ENCODE data around the gene WNT5A.

- TF ChIP-seq CTCF (IDR thresholded peaks at IDR 0.05 in 2 of 3, conservative IDR thresholded peaks at IDR 0.05 in 1 of 3; ENCODE audit: borderline replicate concordance in 1 of 3, insufficient read depth in 1 of 3, low read depth in 2 of 3, low read length in 2 of 3) (no peak), POLR2AphosphoS5 (IDR thresholded peaks at IDR 0.05; ENCODE audit: low read depth, low read length) (no peak), POLR2A (IDR thresholded peaks at IDR 0.05; ENCODE audit: borderline replicate concordance, extremely low read depth, insufficient read depth, insufficient read length) (no peak), EZH2 (IDR thresholded peaks at IDR 0.05) (no peak), EZH2phosphoT487 (IDR thresholded peaks at IDR 0.05; ENCODE audit: borderline replicate concordance) (no peak)
These were observed 20.7 kb upstream of the WNT5A start for GRCh38 chr3:55507808-55508207.

All from HCT116 (cell line).